Activated CD4-positive, alpha-beta T cell treated with anti-CD3 and anti-CD28 coated beads for 48 hours (primary cell): Measurements from ENCODE around the gene RASIP1.
"Not testable (repeated sequence)": the region's sequence is repeated elsewhere in the genome, so short reads cannot be mapped to it uniquely, and the experiment has no call there.

ENCODE experiments used
- DNase-seq: peaks from one replicate; pipeline ENCODE4 v3.0.0-alpha.2; 2020

Gene RASIP1

GRCh38 chr19:48731452-48731851, 9.0 kb downstream of the RASIP1 start:
- DNase-seq: no peak

GRCh38 chr19:48728911-48729664, 11.3 kb downstream of the RASIP1 start:
- no peak for DNase-seq

GRCh38 chr19:48726556-48726955, 13.9 kb downstream of the RASIP1 start:
- no peak for DNase-seq

GRCh38 chr19:48724796-48725753, 15.3 kb downstream of the RASIP1 start:
- no peak for DNase-seq

GRCh38 chr19:48722196-48722708, 18.2 kb downstream of the RASIP1 start:
- no peak for DNase-seq

- DNase-seq: peak; percentile 96
Observed at GRCh38 chr19:48720613-48721296, 19.7 kb downstream of the RASIP1 start.

GRCh38 chr19:48720251-48720612, 20.2 kb downstream of the RASIP1 start:
- DNase-seq: no peak

GRCh38 chr19:48719263-48720171, 20.9 kb downstream of the RASIP1 start, which contains the start of gene MAMSTR:
Gene MAMSTR (minus strand): TSS chr19:48719725. CDS start chr19:48719031, 694 bp downstream.
- DNase-seq: no peak

GRCh38 chr19:48718711-48719231, 21.6 kb downstream of the RASIP1 start:
- DNase-seq: no peak

- not testable (repeated sequence) for DNase-seq
Observed at GRCh38 chr19:48718106-48718505, 22.3 kb downstream of the RASIP1 start.

GRCh38 chr19:48716562-48717291, 23.7 kb downstream of the RASIP1 start:
- DNase-seq: no peak

- DNase-seq: no peak
Observed at GRCh38 chr19:48715681-48716171, 24.7 kb downstream of the RASIP1 start.

GRCh38 chr19:48714759-48715675, 25.4 kb downstream of the RASIP1 start:
- no peak for DNase-seq

- peak; percentile 99 for DNase-seq
Observed at GRCh38 chr19:48713864-48714755, 26.3 kb downstream of the RASIP1 start.

GRCh38 chr19:48713041-48713863, 27.2 kb downstream of the RASIP1 start:
- DNase-seq: peak; percentile 26

- DNase-seq: no peak
Observed at GRCh38 chr19:48711106-48711662, 29.2 kb downstream of the RASIP1 start.

- no peak for DNase-seq
Observed at GRCh38 chr19:48708471-48708870, 31.9 kb downstream of the RASIP1 start.
